ENCODE data around the gene ABCA13. TPM values are rescaled to one million over a fixed set of nuclear protein-coding genes. Genes with fewer than 3 reads are reported as not detected.

ABCA13 gene
- total and polyA plus RNA-seq, 2 of the 4 experiments (the other 2 are of a cell fraction): under 0.01 to 0.07 TPM

DNA sequence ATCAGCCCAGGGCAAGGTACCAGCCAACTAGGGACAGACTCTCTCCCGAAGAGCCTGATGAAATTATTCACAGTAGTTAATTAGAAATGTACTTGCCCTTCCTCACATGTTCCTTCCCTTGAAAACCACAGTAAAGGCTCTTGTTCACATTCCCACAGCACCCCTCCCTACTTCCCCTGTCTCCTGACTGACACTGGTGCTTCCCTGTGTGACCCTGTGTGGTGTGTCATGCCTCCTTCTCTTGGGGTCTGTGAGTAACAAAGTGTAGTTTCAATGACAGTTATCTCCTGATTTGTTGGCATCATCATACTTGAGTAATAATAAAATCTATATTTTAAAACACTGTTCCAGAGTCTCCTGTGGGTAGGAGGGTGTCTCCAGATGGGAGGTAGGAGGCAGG, 209.7 kb downstream of the ABCA13 start:
- in situ Hi-C loops (cut with MboI; ENCODE audit: low sequenced_read_pairs) (no loop called here), dilution Hi-C loops (cut with HindIII; ENCODE audit: low sequenced_read_pairs, unreplicated experiment) (no loop called here), intact Hi-C loops (cut with micrococcal nuclease) (no loop called here)
- DNase-seq (no peak), ATAC-seq (ENCODE audit: low read depth) (no peak)
- Histone ChIP-seq H4K5ac (ENCODE audit: low read depth, low read length) (no peak overlapping the region), H2BK120ac (ENCODE audit: low read depth, low read length) (no peak overlapping the region), H3K14ac (replicated peaks; ENCODE audit: low read depth, low read length) (no peak overlapping the region), H4K20me1 (ENCODE audit: insufficient read depth, low read length) (no peaks in the 10 kb centered on the region), H2AK5ac (ENCODE audit: low read depth, low read length) (no peak overlapping the region), H2BK15ac (ENCODE audit: low read depth, low read length) (no peak overlapping the region), H2AFZ (replicated peaks; ENCODE audit: low read length, poor library complexity) (no peak overlapping the region), H3K36me3 (ENCODE audit: control insufficient read depth, insufficient read depth, low read length) (no peaks in the 10 kb centered on the region), H3K27ac (ENCODE audit: insufficient read depth, low read length) (no peak overlapping the region), H4K91ac (ENCODE audit: insufficient read depth, low read depth, low read length) (no peak overlapping the region), H3K23ac (ENCODE audit: low read depth, low read length) (no peak overlapping the region), H3K4me1 (ENCODE audit: control insufficient read depth, insufficient read depth, low read length) (no peaks in the 10 kb centered on the region), H3K9ac (ENCODE audit: low read depth, low read length) (no peak overlapping the region), H3K9me3 (ENCODE audit: control insufficient read depth, insufficient read depth, low read length) (no peaks in the 10 kb centered on the region), H3K18ac (ENCODE audit: low read depth, low read length) (no peak overlapping the region), H2AK9ac (replicated peaks; ENCODE audit: low read depth, low read length, poor library complexity) (no peak overlapping the region), H3K79me1 (ENCODE audit: low read depth in 1 of 2, low read length in 2 of 2) (no peaks in the 10 kb centered on the region), H3K9me1 (ENCODE audit: insufficient read depth, low read length) (no peaks in the 10 kb centered on the region), H3K4ac (ENCODE audit: low read depth, low read length) (no peak overlapping the region), H2BK20ac (ENCODE audit: low read depth, low read length) (no peak overlapping the region), H3K4me2 (ENCODE audit: low read depth, low read length) (no peak overlapping the region), H3K4me3 (ENCODE audit: insufficient read depth, low read depth, low read length) (no peak overlapping the region), H2BK5ac (ENCODE audit: low read depth, low read length, poor library complexity, severe bottlenecking) (no peak overlapping the region), H4K8ac (ENCODE audit: low read depth in 2 of 2, low read length in 2 of 2) (no peak overlapping the region), H3K56ac (ENCODE audit: extremely low read depth, insufficient read depth, low read length) (no peak overlapping the region), H3K27me3 (ENCODE audit: control insufficient read depth, insufficient read depth, low read length) (no peaks in the 10 kb centered on the region)
- no TSS peak for BruUV-seq (replicated peaks)
- no peak for TF ChIP-seq CEBPB (IDR thresholded peaks at IDR 0.05; ENCODE audit: low read depth, low read length)
- ChIA-PET CTCF (no interaction called here), POLR2A (ENCODE audit: unreplicated experiment) (no interaction called here)
- no CpG with 5 or more reads among the region's 1 CpG for WGBS, 2 experiments (ENCODE audit: extremely low coverage in 2 of 2, insufficient read length in 1 of 2)
